ENCODE measurements around the gene GPR6.

DNA sequence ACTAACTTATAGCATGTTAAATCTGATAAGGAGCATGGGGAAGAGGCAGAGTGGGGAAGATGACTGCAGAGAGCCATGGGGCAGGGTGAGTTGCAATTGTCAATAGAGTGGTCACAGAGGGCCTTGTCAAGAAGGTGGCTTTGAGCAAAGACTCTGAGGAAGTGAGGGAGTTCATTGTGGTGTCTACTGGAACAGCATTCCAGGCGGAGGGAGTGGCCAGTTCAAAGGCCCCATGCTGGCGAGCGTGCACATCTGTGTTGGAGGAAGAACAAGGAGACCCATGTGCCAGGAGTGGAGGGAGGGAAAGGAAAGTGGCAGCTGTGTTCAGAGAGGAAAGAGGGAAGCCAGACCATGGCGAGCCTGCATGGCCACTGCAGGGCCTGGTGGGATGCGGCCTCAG lies 15.8 kb upstream of the GPR6 start:
- no peak for TF ChIP-seq CTCF (tag by site-specific recombination; IDR thresholded peaks at IDR 0.05)
- TF ChIP-seq, protein P1, sequence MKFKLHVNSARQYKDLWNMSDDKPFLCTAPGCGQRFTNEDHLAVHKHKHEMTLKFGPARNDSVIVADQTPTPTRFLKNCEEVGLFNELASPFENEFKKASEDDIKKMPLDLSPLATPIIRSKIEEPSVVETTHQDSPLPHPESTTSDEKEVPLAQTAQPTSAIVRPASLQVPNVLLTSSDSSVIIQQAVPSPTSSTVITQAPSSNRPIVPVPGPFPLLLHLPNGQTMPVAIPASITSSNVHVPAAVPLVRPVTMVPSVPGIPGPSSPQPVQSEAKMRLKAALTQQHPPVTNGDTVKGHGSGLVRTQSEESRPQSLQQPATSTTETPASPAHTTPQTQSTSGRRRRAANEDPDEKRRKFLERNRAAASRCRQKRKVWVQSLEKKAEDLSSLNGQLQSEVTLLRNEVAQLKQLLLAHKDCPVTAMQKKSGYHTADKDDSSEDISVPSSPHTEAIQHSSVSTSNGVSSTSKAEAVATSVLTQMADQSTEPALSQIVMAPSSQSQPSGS (tag by site-specific recombination; IDR thresholded peaks at IDR 0.05; ENCODE audit: low read depth): no peak
- no peak for TF ChIP-seq ZNF670 (tag by site-specific recombination; IDR thresholded peaks at IDR 0.05; ENCODE audit: low read depth)
